Activated CD8-positive, alpha-beta memory T cell treated with anti-CD3 and anti-CD28 coated beads, Interleukin-2, amount 10 ng/mL, durations not matched to agents 7 days and 5 days (primary cell): Measurements from ENCODE around the gene LDLRAD2. TPM values are rescaled to one million over a fixed set of nuclear protein-coding genes. Genes with fewer than 3 reads are reported as not detected.
A peak's percentile ranks its signal among the peaks of the same experiment; 100 is the strongest.

Experiments used
- ATAC-seq: fragments of 150-1000 bp; cut with Tn5 transposase; one replicate; pipeline ENCODE4 v1.10.0; 2021; ENCODE audit warnings: moderate library complexity
- CTCF ChIA-PET: fragments of 350-600 bp; sonication (Branson Sonifier 250); formaldehyde crosslinking; loops from one replicate; lab custom pipeline; 2021; ENCODE audit warnings: antibody characterized with exemption; lab: Charles Lee
- DNase-seq: peaks from one replicate; pipeline ENCODE4 v3.0.0-alpha.2; 2020
- H3K27ac Mint-ChIP-seq: one replicate; pipeline ENCODE4 v1.8.0; 2021; ENCODE audit warnings: mild to moderate bottlenecking, mixed read lengths
- H3K27me3 Mint-ChIP-seq: one replicate; pipeline ENCODE4 v1.8.0; 2021; ENCODE audit warnings: mixed read lengths
- H3K36me3 Mint-ChIP-seq: one replicate; pipeline ENCODE4 v1.8.0; 2021; ENCODE audit warnings: mild to moderate bottlenecking, mixed read lengths
- H3K4me1 Mint-ChIP-seq: one replicate; pipeline ENCODE4 v1.8.0; 2021; ENCODE audit warnings: mixed read lengths
- H3K4me3 Mint-ChIP-seq: one replicate; pipeline ENCODE4 v1.8.0; 2021; ENCODE audit warnings: mild to moderate bottlenecking, moderate library complexity, mixed read lengths
- H3K9me3 Mint-ChIP-seq: one replicate; pipeline ENCODE4 v1.8.0; 2022; ENCODE audit warnings: low read depth, mixed read lengths
- total RNA-seq, 2 experiments: library from RNA; stranded (reverse); gene quantifications; one replicate each; pipeline ENCODE4 v1.2.3, GENCODE V29; 2021

Gene LDLRAD2
- total RNA-seq, 2 experiments from 2014 or later: not detected

GRCh38 chr1:21845646-21846641, 33.9 kb downstream of the LDLRAD2 start:
- Mint-ChIP-seq H3K36me3 (no peaks in the 10 kb centered on the region), H3K27me3 (no peaks in the 10 kb centered on the region), H3K4me3 (no peak overlapping the region), H3K27ac (no peak overlapping the region), H3K4me1 (no peaks in the 10 kb centered on the region), H3K9me3 (no peaks in the 10 kb centered on the region)
- CTCF ChIA-PET: no interaction called here
- no peak for ATAC-seq
- DNase-seq: no peak

GRCh38 chr1:21847223-21848205, 35.4 kb downstream of the LDLRAD2 start:
- Mint-ChIP-seq H3K9me3 (no peaks in the 10 kb centered on the region), H3K4me1 (peaks cover 5% of the 10 kb centered on the region), H3K27ac (no peak overlapping the region), H3K36me3 (no peaks in the 10 kb centered on the region), H3K27me3 (no peaks in the 10 kb centered on the region), H3K4me3 (no peak overlapping the region)
- DNase-seq (no peak), ATAC-seq (no peak)
- CTCF ChIA-PET: no interaction called here

- no peaks in the 10 kb centered on the region for H3K36me3 Mint-ChIP-seq
- no peaks in the 10 kb centered on the region for H3K9me3 Mint-ChIP-seq
- CTCF ChIA-PET: interaction anchor here (1.7 kb wide), 1 partner anchor 15 kb away, joined by 4 read pairs; no protein-coding TSS in a partner anchor
- no peak overlapping the region for H3K27ac Mint-ChIP-seq
- H3K27me3 Mint-ChIP-seq: no peaks in the 10 kb centered on the region
- ATAC-seq (no peak), DNase-seq (no peak)
- H3K4me1 Mint-ChIP-seq: peaks cover 5% of the 10 kb centered on the region
- no peak overlapping the region for H3K4me3 Mint-ChIP-seq
Observed at GRCh38 chr1:21848524-21849174, 36.6 kb downstream of the LDLRAD2 start.

GRCh38 chr1:21849909-21850576, 38.0 kb downstream of the LDLRAD2 start:
- Mint-ChIP-seq H3K27me3 (no peaks in the 10 kb centered on the region), H3K36me3 (no peaks in the 10 kb centered on the region), H3K27ac (no peak overlapping the region), H3K4me1 (peaks cover 5% of the 10 kb centered on the region), H3K4me3 (no peak overlapping the region), H3K9me3 (no peaks in the 10 kb centered on the region)
- CTCF ChIA-PET: interaction anchor here (1.7 kb wide), 1 partner anchor 14 kb away, joined by 4 read pairs; no protein-coding TSS in a partner anchor
- DNase-seq (no peak), ATAC-seq (no peak)

- no peak overlapping the region for H3K27ac Mint-ChIP-seq
- CTCF ChIA-PET: no interaction called here
Observed at GRCh38 chr1:21851430-21852250, 39.6 kb downstream of the LDLRAD2 start.

GRCh38 chr1:21852282-21853130, 40.4 kb downstream of the LDLRAD2 start:
- no peaks in the 10 kb centered on the region for H3K27me3 Mint-ChIP-seq
- no peak overlapping the region for H3K4me3 Mint-ChIP-seq
- no peaks in the 10 kb centered on the region for H3K36me3 Mint-ChIP-seq
- H3K27ac Mint-ChIP-seq: no peak overlapping the region
- peak; percentile 56 for DNase-seq
- peak; percentile 62 for ATAC-seq
- H3K4me1 Mint-ChIP-seq: peaks cover 7% of the 10 kb centered on the region
- CTCF ChIA-PET: no interaction called here
- H3K9me3 Mint-ChIP-seq: no peaks in the 10 kb centered on the region

More at GRCh38 chr1:21851430-21852250, 39.6 kb downstream of the LDLRAD2 start:
- no peak for DNase-seq
- no peak overlapping the region for H3K4me3 Mint-ChIP-seq
- no peak for ATAC-seq
- no peaks in the 10 kb centered on the region for H3K36me3 Mint-ChIP-seq
- H3K9me3 Mint-ChIP-seq: no peaks in the 10 kb centered on the region
- no peaks in the 10 kb centered on the region for H3K27me3 Mint-ChIP-seq
- peaks cover 5% of the 10 kb centered on the region for H3K4me1 Mint-ChIP-seq

GRCh38 chr1:21853131-21853427, 41.0 kb downstream of the LDLRAD2 start:
- DNase-seq: no peak
- CTCF ChIA-PET: no interaction called here
- Mint-ChIP-seq H3K9me3 (no peaks in the 10 kb centered on the region), H3K4me3 (no peak overlapping the region), H3K4me1 (peaks cover 13% of the 10 kb centered on the region), H3K27ac (no peak overlapping the region), H3K36me3 (no peaks in the 10 kb centered on the region), H3K27me3 (no peaks in the 10 kb centered on the region)
- ATAC-seq: no peak

- peaks cover 15% of the 10 kb centered on the region for H3K4me1 Mint-ChIP-seq
- no peaks in the 10 kb centered on the region for H3K27me3 Mint-ChIP-seq
- ATAC-seq (no peak), DNase-seq (no peak)
- no peaks in the 10 kb centered on the region for H3K36me3 Mint-ChIP-seq
- no peak overlapping the region for H3K4me3 Mint-ChIP-seq
- CTCF ChIA-PET: interaction anchor here (0.6 kb wide), 1 partner anchor 166 kb away, joined by 3 read pairs; no protein-coding TSS in a partner anchor
- no peak overlapping the region for H3K27ac Mint-ChIP-seq
- no peaks in the 10 kb centered on the region for H3K9me3 Mint-ChIP-seq
Observed at GRCh38 chr1:21854090-21854750, 42.2 kb downstream of the LDLRAD2 start.

- H3K4me1 Mint-ChIP-seq: peaks cover 15% of the 10 kb centered on the region
- ATAC-seq: no peak
- no peaks in the 10 kb centered on the region for H3K27me3 Mint-ChIP-seq
- DNase-seq: no peak
- CTCF ChIA-PET: no interaction called here
- no peak overlapping the region for H3K27ac Mint-ChIP-seq
- no peaks in the 10 kb centered on the region for H3K36me3 Mint-ChIP-seq
- H3K9me3 Mint-ChIP-seq: no peaks in the 10 kb centered on the region
- no peak overlapping the region for H3K4me3 Mint-ChIP-seq
Observed at GRCh38 chr1:21854751-21855131, 42.7 kb downstream of the LDLRAD2 start.

- DNase-seq (no peak), ATAC-seq (no peak)
- CTCF ChIA-PET: no interaction called here
- no peaks in the 10 kb centered on the region for H3K36me3 Mint-ChIP-seq
- no peak overlapping the region for H3K27ac Mint-ChIP-seq
- H3K4me3 Mint-ChIP-seq: no peak overlapping the region
- no peaks in the 10 kb centered on the region for H3K27me3 Mint-ChIP-seq
- peaks cover 15% of the 10 kb centered on the region for H3K4me1 Mint-ChIP-seq
- no peaks in the 10 kb centered on the region for H3K9me3 Mint-ChIP-seq
Observed at GRCh38 chr1:21855257-21856096, 43.4 kb downstream of the LDLRAD2 start.
